ENCODE data around the gene SELPLG. TPM values are rescaled to one million over a fixed set of nuclear protein-coding genes. Genes with fewer than 3 reads are reported as not detected.
"Not testable (repeated sequence)": the region's sequence is repeated elsewhere in the genome, so short reads cannot be mapped to it uniquely, and the experiment has no call there.

Gene SELPLG
- total and polyA plus RNA-seq, 8 donors = 3.0 to 61.0 (median 4.2) TPM

DNA sequence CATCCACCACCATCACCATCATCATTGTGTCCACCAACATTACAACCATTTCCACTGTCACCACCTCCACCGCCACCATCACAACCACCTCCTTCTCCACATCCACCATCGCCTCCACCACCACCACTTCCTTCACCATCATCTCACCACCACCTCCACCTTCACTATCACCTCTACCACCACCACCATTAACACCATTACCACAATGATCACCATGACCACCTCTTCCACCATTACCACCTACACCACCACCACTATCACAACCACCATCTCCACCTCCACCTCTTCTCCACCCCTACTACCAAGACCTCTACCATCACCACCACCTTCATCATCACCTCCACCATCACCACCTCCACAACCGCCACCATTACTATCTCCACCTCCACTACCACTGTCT lies 54.9 kb downstream of the SELPLG start:
- H3K9me3 ChIP-seq = no peaks in the 10 kb centered on the region
- H3K36me3 ChIP-seq = no peaks in the 10 kb centered on the region
- ATAC-seq (no peak), DNase-seq (no peak)
- TF ChIP-seq, protein P1, sequence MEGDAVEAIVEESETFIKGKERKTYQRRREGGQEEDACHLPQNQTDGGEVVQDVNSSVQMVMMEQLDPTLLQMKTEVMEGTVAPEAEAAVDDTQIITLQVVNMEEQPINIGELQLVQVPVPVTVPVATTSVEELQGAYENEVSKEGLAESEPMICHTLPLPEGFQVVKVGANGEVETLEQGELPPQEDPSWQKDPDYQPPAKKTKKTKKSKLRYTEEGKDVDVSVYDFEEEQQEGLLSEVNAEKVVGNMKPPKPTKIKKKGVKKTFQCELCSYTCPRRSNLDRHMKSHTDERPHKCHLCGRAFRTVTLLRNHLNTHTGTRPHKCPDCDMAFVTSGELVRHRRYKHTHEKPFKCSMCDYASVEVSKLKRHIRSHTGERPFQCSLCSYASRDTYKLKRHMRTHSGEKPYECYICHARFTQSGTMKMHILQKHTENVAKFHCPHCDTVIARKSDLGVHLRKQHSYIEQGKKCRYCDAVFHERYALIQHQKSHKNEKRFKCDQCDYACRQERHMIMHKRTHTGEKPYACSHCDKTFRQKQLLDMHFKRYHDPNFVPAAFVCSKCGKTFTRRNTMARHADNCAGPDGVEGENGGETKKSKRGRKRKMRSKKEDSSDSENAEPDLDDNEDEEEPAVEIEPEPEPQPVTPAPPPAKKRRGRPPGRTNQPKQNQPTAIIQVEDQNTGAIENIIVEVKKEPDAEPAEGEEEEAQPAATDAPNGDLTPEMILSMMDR (IDR thresholded peaks at IDR 0.05) = no peak
- no peak overlapping the region for H3K4me3 ChIP-seq
- no peaks in the 10 kb centered on the region for H3K4me1 ChIP-seq
- no peak overlapping the region for H3K27ac ChIP-seq
- H3K27me3 ChIP-seq = no peaks in the 10 kb centered on the region
- intact Hi-C loops (cut with DNase I) = no loop called here

DNA sequence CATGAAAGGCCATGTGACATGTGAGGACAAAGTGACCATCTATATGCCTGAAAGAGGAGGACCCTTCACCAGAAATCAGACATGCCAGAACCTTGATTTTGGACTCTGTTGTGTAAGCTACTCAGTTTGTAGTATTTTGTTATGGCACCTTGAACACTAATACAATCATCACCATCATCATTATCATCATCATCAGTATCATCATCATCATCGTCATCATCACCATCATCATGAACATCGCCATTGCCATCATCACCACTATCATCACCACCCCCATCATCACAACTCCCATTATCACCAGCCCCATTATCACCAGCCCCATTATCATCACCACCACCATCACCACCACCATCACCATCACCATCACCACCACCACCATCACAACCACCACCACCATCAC lies 55.4 kb downstream of the SELPLG start:
- ATAC-seq = no peak
- Histone ChIP-seq H3K36me3 (no peaks in the 10 kb centered on the region), H3K4me1 (no peaks in the 10 kb centered on the region), H3K9me3 (no peaks in the 10 kb centered on the region), H3K27ac (no peak overlapping the region), H3K27me3 (no peaks in the 10 kb centered on the region), H3K4me3 (no peak overlapping the region)
- DNase-seq = no peak
- TF ChIP-seq, protein P1 (IDR thresholded peaks at IDR 0.05) = no peak
- intact Hi-C loops (cut with DNase I) = no loop called here

DNA sequence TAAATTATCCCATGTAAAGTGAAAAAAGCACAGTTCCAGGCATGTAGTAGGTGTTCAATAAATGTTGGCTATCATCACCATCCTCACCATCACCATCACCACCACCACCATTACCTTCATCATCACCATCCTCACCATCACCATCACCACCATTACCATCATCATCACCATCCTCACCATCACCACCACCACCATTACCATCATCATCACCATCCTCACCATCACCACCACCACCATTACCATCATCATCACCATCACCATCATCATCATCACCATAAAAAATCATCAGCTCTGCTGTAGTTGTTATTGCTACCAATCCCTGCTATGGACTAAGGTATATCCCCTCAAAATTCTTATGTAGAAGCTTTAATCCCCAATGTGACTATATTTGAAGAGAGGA lies 56.2 kb downstream of the SELPLG start:
- intact Hi-C loops (cut with DNase I) = no loop called here
- H3K4me1 ChIP-seq = no peaks in the 10 kb centered on the region

DNA sequence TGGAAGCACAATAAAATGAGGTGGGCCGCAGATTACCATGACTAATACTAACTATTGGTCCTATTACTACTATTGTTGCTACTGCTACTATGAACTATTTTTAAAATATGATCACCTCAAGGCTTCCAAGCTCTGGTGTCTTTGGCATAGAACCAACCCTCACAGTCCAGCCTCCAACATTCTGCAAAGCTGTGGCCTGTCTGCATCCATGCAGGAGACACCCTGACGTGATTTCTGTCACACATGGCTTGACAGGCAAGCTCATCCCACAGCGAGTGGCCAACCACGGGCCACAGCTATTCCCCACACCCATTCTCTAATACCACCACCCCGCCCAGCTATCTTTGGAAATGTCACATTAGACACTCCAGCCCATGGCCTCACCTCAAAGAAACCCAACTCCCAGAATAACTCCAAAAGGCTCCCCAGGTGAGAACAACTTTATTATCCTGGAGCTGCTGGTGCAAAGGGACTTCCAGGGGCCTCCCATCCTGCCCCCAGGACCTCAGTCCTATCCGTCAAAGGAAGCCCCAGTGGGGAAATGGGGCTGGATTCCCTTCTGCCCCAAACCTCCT lies 56.9 kb downstream of the SELPLG start:
- no peaks in the 10 kb centered on the region for H3K36me3 ChIP-seq
- H3K27ac ChIP-seq = no peak overlapping the region
- TF ChIP-seq, protein P1 (IDR thresholded peaks at IDR 0.05) = no peak
- DNase-seq (no peak), ATAC-seq (no peak)
- no peaks in the 10 kb centered on the region for H3K4me1 ChIP-seq
- intact Hi-C loops (cut with DNase I) = no loop called here
- no peak overlapping the region for H3K4me3 ChIP-seq
- no peaks in the 10 kb centered on the region for H3K9me3 ChIP-seq
- H3K27me3 ChIP-seq = no peaks in the 10 kb centered on the region

More for the DNA sequence above, 56.2 kb downstream of the SELPLG start:
- TF ChIP-seq, protein P1 (IDR thresholded peaks at IDR 0.05) = no peak
- Histone ChIP-seq H3K36me3 (no peaks in the 10 kb centered on the region), H3K9me3 (no peaks in the 10 kb centered on the region), H3K27ac (no peak overlapping the region), H3K4me3 (no peak overlapping the region), H3K27me3 (no peaks in the 10 kb centered on the region)
- no peak for DNase-seq
- no peak for ATAC-seq

DNA sequence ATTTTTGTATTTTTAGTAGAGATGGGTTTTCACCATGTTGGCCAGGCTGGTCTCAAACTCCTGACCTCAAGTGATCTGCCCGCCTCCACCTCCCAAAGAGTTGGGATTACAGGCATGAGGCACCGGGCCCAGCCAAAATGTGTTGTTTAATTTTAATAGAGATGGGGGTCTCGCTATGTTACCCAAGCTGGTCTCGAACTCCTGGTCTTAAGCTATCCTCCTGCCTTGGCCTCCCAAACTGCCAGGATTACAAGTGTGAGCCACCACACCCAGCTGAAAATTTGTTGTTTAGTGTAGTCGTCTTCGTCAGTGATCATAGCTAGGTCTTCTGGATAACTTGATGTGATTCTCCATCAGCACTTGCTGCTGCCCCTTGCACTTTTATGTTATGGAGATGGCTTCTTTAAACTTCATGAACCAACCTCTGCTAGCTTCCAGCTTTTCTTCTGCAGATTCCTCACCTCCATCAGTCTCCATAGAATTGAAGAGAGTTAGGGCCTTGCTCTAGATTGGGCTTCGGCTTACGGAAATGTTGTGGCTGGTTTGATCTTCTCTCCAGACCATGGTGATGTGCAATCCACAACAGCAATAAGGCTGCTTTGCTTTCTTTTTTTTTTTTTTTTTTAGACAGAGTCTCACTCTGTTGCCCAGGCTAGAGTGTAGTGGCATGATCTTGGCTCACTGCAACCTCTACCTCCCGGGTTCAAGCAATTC lies 58.3 kb downstream of the SELPLG start:
- Histone ChIP-seq H3K27ac (peak overlapping the region in 1 of 2 donors; percentile 27), H3K36me3 (no peaks in the 10 kb centered on the region), H3K27me3 (no peaks in the 10 kb centered on the region), H3K4me3 (no peak overlapping the region), H3K4me1 (no peaks in the 10 kb centered on the region), H3K9me3 (no peaks in the 10 kb centered on the region)
- DNase-seq = no peak
- no peak for ATAC-seq
- intact Hi-C loops (cut with DNase I) = no loop called here
- TF ChIP-seq, protein P1 (IDR thresholded peaks at IDR 0.05) = no peak

DNA sequence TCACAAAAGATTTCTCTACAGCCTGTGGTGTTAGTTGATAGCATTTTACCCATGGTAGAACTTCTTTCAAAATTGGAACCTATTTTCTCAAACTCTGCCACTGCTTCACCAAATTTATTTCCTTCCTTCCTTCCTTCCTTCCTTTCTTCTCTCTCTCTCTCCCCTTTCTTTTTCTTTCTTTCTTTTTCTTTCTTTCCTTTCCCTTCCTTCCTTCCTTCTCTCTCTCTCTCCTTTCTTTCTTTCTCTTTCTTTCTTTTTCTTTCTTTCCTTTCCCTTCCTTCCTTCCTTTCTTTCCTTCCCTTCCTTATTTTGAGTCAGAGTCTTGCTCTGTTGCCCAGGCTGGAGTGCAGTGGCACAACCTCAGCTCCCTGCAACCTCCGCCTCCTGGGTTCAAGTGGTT lies 59.4 kb downstream of the SELPLG start:
- H3K4me1 ChIP-seq; ATAC-seq; DNase-seq; intact Hi-C loops (cut with DNase I); H3K4me3 ChIP-seq; H3K27me3 ChIP-seq; H3K27ac ChIP-seq; H3K9me3 ChIP-seq: not testable (repeated sequence)
- H3K36me3 ChIP-seq = peaks cover 0 to 10% of the 10 kb centered on the region in 2 donors
